ENCODE measurements around the gene STXBP5L.

GRCh38 chr3:121228971-121229370, 321.0 kb downstream of the STXBP5L start:
- TF ChIP-seq CTCF (IDR thresholded peaks at IDR 0.05 in 2 of 3, conservative IDR thresholded peaks at IDR 0.05 in 1 of 3; ENCODE audit: control insufficient read depth in 2 of 3, extremely low read depth in 1 of 3, insufficient read depth in 1 of 3, low read depth in 3 of 3, low read length in 3 of 3), result no peak
- TF ChIP-seq ZBTB33 (IDR thresholded peaks at IDR 0.05), result no peak
- TF ChIP-seq POLR2A (IDR thresholded peaks at IDR 0.05; ENCODE audit: low read depth, low read length), result no peak
- TF ChIP-seq BHLHE40 (IDR thresholded peaks at IDR 0.05; ENCODE audit: borderline replicate concordance in 1 of 2, low read depth in 2 of 2, low read length in 1 of 2), result no peak
